GM19023 (cell line): ENCODE measurements around the gene SLC10A3.

Source experiments
- ATAC-seq: cut with Tn5 transposase; IDR thresholded peaks from one replicate; pipeline ENCODE4 v1.9.1; 2021; ENCODE audit warnings: mild to moderate bottlenecking, moderate library complexity; ENCODE audit not compliant: unreplicated experiment

SLC10A3 gene

GRCh38 chrX:154484255-154485149 is 5.9 kb downstream of the SLC10A3 start:
- ATAC-seq = no peak

DNA sequence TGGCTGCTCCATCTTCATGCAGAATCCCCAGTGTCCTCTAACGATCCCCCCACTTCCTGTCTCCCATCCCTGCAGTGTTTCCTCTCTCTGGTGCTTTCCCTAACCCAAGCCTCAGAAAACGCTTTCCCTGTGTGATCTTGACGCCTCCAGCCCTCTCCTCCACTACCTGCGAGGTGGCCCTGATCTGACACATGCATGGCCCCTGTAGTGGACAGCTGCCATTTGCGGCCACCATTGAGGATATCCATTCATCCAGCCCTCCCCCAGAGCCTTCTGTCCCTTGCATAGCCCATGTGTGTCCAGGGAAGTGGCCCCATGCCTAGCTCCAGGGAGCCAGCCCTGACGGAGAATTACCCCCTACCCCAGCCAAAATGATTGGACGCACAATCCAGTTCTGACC is 7.1 kb downstream of the SLC10A3 start:
- ATAC-seq = no peak

- no peak for ATAC-seq
Measured at GRCh38 chrX:154482786-154483185, 7.6 kb downstream of the SLC10A3 start.

- ATAC-seq = no peak
Measured at GRCh38 chrX:154481911-154482601, 8.4 kb downstream of the SLC10A3 start.

DNA sequence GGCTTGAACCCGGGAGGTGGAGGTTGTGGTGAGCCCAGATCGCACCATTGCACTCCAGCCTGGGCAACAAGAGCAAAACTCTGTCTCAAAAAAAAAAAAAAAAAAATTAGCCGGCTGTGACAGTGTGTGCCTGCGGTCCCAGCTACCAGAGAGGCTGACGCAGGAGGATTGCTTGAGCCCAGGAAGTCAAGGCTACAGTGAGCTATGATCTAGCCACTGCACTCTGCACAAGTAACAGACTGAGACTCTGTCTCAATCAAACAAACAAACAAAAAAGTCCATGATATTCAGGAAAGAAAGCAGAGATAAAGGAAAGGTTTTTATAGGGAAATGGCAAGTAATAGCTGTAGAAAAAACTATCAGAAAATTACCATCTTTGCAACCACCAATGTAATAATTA is 9.2 kb downstream of the SLC10A3 start:
- no peak for ATAC-seq

GRCh38 chrX:154478728-154479622 is 11.5 kb downstream of the SLC10A3 start, which contains the start of gene LAGE3:
LAGE3 (minus strand) TSS chrX:154479281; CDS start chrX:154478915, 366 bp downstream.
- peak; percentile 83 for ATAC-seq

DNA sequence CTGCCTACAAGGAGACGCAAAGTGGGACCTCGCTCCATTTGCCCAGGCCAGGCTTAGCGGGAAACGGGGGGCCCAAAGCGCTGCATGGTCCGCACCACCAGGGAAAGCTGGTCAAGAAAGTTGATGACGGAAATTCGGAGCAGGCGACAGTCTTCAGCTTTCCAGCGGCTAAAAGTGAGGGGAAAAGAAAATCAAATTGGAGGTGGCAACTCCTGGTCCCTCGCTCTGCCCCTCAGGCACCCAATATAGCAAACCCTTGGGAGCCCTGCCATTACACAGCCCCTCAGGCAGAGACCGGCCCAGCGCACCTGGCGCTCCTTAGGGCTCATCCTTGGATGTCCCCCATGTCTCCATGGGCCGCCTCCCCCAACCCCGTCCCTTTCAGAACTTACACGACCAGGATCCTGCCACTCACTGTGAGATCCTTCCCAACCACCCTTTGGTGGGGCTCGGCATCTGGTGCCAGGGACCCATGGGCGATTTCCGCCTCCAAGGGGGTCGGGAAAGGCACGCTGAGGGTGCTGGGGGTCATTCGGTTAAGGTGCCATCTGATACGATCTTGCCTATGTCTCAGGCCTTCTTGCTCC is 12.4 kb downstream of the SLC10A3 start:
- ATAC-seq = no peak

DNA sequence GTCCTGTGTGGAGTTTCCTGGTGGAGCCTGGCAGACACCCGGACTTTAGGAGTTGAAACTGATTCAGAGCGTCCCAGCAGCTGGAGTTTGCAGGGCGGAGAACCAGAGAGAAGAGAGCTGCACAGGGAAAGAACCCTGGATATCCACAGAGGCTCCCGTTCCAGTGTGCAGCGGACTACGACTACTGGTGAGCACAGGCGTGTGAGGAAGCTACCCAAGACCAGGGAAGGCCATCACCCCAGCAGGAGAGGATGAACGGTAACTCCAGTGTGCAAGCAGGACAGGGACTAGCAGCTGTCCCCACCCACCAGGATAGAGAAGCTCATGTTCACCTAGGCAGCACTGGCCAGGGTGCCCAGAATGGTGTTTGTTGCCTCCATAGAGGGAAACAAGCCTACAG is 13.6 kb downstream of the SLC10A3 start:
- ATAC-seq = no peak

- ATAC-seq = no peak
Measured at GRCh38 chrX:154473683-154474082, 16.7 kb downstream of the SLC10A3 start.

DNA sequence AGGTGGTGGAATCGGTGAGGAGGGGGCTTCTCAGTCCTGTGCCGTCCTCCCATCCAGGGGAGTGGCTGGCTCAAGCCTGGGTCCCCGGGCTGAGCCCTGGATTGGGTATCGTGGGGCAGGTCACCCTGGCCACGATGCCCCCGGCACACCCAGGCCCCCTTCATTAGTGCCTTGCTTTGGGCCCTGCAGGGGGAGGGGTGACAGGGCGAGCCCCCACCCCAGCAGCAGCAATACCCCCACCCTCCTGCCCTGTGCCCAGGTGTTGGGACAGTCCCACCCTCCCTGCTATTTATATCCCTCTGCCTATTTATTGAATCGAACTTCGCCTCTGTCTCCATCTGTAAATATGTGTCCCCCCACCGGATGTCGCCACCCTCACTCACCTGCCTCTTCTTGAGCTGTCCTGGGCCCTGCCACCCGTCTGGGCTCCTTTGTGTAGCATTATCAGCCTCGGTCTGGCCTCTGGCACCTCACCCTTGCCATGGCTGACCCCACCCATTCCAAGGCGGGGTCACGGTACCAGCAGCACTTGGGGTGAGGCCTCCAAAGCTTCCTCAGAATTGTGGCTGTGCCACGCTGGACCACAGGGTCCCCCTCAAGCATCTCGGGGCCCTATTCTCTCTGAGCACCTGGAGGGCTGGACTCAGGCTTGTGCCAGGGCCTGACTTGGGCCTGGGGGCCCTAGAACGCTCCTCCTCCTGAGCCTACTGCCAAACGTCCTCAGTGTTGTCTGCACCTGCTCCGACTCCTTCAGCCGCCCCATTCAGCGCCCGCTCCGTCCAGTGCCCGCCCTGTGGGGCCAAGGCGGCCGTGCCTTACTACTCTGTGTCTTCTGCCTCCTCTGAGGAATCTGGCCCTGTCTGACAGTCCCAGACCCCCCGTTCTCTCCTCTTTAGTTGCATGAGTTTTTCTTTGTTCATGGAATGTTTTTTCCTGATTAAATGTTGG is 17.5 kb downstream of the SLC10A3 start:
- ATAC-seq = no peak

DNA sequence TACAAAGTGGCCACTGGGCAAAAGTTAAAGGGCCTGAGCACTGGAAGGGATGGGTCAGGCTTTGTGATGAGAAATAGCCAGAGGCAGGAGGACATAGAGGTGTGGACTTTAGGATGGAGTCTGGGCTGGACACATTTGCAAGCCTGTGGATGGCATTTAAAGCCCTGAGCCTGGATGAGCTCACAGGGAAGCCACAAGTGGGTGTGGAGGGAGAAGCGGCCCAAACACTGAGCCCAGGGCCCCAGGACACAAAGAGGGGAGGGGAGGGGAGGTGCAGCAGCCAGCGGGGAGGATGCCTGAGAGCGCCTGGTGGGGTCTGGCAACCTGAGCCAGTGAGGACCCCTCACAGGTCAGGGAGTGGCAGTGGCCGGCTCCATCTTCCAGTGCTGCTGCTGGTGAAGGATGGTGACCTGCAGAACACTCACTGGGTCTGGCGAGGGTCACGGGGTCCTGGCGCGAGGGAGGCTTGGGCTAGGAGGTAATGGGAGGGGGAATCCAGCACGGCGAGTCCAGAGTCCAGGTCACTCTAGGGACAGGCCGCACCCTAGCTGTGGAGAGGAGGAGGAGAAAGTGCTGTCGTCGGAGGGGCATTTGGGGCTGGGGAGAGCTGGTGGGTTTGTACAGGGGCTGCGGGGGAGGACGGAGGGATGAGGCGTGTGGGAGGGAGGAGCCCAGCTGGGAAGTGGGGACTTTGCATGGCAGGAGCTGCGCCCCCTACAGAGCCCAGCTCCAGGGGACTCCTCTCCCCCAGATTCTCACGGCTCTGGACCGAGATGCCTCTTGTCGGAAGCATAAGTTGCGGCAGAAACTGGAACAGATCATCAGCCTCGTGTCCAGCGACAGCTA is 18.4 kb downstream of the SLC10A3 start:
- no peak for ATAC-seq

- ATAC-seq = no peak
Measured at GRCh38 chrX:154470914-154471568, 19.4 kb downstream of the SLC10A3 start.

DNA sequence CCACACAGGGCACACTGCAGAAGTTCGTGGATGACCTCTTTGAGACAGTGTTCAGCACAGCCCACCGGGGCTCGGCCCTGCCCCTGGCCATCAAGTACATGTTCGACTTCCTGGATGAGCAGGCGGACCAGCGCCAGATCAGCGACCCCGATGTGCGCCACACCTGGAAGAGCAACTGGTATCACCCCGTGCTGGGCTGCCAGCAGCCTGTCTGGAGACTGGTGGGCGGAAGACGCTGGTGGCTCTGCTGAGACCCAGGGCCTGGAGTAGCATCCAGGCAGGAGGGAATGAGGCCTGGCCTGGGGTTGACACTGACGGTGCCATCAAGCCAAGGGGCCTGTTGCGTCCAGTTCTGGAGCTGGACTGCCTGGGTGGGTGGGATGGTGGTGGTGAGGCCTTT is 20.0 kb downstream of the SLC10A3 start:
- ATAC-seq = no peak

DNA sequence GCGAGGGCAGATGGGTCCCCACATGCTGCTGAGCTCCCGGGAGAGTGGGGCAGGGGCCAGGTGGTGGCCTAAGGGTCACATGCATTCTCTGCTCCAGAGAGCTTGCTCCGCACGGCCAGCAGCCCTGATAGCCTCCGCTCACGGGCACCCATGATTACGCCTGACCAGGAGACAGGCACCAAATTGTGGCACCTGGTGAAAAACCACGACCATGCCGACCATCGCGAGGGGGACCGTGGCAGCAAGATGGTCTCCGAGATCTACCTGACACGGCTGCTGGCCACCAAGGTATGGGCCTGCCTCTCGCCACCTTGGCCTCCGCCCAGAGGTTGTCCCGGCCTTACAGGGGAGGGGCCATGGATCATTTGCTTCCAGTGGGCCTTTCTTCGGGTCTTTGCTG is 20.5 kb downstream of the SLC10A3 start:
- ATAC-seq = no peak

DNA sequence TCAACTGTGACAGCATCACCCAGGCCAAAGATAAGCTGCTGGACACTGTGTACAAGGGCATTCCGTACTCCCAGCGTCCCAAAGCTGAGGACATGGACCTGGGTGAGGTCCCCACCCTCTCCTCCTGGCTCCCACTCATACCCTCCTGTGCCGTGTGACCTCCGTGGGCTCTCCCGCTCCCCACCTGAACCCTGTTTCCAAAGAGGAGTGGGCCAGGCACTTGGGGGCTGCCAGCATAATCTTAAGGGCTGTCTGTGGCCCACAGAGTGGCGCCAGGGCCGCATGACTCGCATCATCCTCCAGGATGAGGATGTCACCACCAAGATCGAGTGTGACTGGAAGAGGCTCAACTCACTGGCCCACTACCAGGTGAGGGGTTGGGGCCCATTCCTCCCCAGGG is 21.3 kb downstream of the SLC10A3 start:
- ATAC-seq = no peak

- no peak for ATAC-seq
Measured at GRCh38 chrX:154468217-154468616, 22.2 kb downstream of the SLC10A3 start.

DNA sequence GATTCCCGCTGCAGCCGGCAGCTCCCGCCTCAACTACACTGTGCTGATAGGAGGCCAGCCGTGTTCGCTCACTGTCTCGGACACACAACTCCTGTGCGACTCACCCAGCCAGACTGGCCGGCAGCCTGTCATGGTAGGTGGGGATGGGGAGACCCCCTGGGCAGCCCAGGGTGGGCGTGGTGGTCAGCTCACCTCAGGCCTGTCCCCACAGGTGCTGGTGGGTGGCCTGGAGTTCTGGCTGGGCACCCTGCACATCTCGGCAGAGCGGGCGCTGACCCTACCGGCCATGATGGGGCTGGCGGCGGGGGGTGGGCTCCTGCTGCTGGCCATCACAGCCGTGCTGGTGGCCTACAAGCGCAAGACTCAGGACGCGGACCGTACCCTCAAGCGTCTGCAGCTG is 22.9 kb downstream of the SLC10A3 start:
- ATAC-seq = no peak

- ATAC-seq = no peak
Measured at GRCh38 chrX:154466907-154467306, 23.5 kb downstream of the SLC10A3 start.
